HG03064 (cell line): ENCODE data around the gene PCDHA1.

Experiments used
- ATAC-seq: cut with Tn5 transposase; IDR thresholded peaks from one replicate; pipeline ENCODE4 v1.9.1; 2021; ENCODE audit warnings: low read depth; ENCODE audit not compliant: unreplicated experiment

PCDHA1 gene

DNA sequence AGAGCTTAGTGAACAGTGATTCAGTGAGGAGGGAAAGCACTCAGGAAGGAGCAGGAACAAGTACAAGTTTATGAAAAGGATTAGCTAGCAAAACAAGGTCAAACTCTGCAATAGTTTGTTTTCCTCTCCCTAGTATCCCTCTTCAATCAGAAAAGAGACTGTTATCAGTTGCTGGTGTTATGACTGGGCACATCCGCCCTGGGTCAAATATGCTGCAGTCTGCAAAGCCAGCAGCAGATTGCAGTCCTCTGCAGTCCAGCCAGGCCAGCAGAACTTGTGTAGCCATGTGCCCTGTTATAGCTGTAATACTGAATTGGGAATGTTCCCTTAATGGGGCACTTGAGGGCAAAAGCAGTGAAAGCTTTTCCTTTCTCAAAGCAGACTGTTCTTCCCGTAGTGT lies 192.3 kb downstream of the PCDHA1 start:
- no peak for ATAC-seq

- ATAC-seq = no peak
Measured at GRCh38 chr5:140978983-140979382, 193.0 kb downstream of the PCDHA1 start.

GRCh38 chr5:140982083-140982716 lies 196.3 kb downstream of the PCDHA1 start:
- no peak for ATAC-seq

- ATAC-seq = no peak
Measured at GRCh38 chr5:140986117-140986521, 200.2 kb downstream of the PCDHA1 start.

DNA sequence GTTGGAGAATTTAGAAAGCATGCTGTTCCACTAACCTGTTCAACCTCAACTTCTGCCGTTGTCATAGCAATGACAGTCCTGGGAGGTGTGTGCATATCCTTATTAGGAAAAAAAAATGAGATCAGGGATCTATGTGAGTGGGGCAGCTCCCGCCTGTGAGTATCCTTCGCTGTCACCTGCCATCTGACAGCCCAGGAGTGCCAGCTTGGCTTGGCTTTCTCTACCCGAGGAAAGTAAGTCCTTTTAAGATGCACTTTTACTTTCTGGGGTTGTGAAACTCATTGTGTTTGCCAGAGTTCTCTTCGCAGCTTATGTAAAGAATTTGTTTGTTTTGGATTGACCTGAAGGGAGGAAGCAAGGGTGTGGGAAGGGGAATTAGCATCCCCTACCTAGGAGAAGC lies 202.2 kb downstream of the PCDHA1 start:
- no peak for ATAC-seq

DNA sequence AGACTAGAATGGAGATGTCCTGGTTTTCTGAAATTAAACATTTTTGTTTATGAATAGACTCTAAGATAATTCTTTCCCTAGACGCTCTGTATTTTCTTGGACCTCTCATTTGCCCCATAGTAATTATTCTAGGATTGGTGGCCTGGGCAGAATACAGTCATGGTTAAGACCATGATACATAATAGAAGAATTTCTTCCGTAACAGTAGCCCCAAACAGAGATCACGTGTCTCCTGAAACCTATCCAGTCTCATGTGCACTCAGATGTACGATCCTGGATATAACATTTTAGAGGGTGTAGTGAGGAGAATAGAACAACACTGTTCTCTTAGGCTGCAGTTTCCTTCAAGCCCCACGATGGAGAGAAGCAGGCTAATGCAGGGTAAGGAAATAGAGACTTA lies 202.7 kb downstream of the PCDHA1 start:
- ATAC-seq = no peak

DNA sequence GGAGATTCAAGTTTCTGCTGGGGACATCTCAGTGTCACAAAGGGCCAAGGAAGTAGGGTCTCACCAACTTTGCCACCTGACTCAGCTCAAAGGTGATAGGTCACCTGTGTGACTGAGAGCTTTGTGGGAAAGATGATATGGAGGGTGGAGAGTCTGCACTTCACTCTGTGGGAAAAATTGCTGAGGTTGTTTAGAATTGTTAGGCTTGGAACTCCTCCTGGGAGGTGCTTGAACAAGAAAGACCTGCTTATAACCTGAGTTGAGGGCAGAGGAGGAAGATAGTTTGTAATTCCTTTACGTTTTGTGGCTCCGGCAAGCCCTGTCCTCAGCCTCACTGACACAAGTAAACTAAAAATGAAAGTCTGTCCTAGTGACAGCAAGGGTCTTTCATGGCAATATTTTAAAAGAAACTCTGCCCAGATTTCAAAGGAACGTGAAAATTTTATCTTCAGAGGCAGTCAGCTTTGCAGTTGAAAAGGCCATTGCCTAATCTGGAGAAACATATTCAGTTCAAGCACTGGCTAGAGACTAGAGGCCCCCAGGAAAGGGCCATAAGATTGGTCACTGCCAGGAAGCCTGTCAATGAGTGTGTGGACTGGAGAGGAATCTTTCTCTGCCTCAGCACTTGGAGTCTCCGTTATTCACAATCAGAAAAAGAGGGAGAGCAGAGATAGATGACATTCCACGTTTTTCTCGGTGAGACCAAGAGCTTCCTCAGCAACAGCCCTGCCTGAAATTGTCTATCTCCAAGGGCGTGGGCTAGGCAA lies 203.5 kb downstream of the PCDHA1 start:
- no peak for ATAC-seq

DNA sequence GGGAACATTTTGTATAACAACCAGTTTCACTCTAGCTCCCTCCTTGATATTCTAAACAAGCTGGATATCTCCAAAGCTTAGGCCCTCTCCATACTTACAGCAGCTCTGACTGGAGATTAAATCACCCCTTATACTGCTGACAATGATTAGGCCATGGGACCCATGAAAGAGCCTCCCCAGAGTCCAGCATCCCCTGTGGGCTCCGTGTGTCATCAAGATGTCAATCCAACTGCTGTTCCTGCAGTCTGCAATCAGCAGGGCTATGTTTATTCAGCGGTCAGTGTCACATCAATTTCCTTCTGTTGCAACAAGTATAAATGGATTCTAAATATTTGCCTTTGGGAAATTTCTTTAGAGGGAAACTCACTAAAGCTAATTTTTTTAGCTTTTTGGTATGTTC lies 206.9 kb downstream of the PCDHA1 start:
- no peak for ATAC-seq

DNA sequence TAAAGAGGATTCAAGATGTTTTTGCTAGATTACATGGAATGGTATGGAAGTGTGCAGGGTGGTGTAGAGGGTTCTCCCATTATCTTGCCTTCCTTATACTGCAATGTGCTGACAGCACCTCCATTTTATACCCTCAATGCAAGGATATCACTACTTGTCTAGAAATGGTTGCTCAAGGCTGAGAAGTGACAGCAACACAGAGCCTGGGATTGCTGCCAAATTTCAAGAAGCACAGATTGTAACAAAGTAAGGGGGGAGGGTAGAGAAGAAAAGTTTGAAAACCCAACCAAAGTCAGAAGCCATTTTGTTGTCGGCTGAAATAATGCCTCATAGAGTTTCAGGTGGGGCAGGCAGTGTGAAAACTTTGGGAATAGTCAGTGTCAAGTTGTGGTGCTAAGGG lies 210.1 kb downstream of the PCDHA1 start:
- no peak for ATAC-seq

GRCh38 chr5:140998921-140999410 lies 213.0 kb downstream of the PCDHA1 start:
- ATAC-seq = no peak

GRCh38 chr5:141001446-141001843 lies 215.5 kb downstream of the PCDHA1 start:
- no peak for ATAC-seq

GRCh38 chr5:141001844-141002604 lies 216.1 kb downstream of the PCDHA1 start:
- no peak for ATAC-seq

GRCh38 chr5:141002605-141002965 lies 216.6 kb downstream of the PCDHA1 start:
- ATAC-seq = no peak

- ATAC-seq = no peak
Measured at GRCh38 chr5:141003031-141003430, 217.1 kb downstream of the PCDHA1 start.

GRCh38 chr5:141003791-141004611 lies 218.1 kb downstream of the PCDHA1 start:
- no peak for ATAC-seq

- ATAC-seq = no peak
Measured at GRCh38 chr5:141007791-141008190, 221.9 kb downstream of the PCDHA1 start.

DNA sequence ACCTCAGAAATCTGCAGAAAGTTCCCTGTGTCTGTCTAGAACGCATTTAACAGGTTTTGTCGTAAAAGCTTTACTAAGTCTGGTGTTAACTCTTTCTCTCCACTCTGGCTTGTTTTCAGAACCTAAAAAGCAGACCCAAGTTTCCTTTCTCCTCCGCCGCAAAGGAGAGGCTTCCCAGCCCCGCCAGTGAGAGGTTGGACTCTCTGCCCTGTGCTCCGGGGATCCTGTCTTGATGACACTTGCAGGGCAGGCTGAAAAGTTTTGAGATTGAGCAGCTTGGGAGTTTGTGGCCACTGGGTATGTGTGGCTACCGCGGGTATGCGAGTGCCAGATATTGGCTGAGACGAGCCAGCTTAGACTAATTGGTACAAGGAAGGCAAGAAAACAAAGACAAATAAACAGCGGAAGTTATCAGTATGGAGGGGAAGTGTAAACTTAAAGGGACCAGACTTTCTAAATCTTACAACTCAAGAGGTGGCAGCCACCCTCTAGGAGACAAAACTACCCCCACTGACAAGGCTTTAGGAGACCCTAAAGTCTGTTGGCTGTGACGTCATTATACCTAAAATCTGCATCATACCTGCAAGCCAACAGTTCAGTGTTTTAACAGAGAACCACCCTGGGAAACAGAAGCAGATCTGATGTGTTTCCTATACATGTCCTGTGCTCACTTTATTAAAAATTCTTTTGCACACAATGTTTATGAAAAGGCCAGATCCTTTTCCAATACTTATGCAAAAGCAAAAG lies 224.3 kb downstream of the PCDHA1 start:
- no peak for ATAC-seq

DNA sequence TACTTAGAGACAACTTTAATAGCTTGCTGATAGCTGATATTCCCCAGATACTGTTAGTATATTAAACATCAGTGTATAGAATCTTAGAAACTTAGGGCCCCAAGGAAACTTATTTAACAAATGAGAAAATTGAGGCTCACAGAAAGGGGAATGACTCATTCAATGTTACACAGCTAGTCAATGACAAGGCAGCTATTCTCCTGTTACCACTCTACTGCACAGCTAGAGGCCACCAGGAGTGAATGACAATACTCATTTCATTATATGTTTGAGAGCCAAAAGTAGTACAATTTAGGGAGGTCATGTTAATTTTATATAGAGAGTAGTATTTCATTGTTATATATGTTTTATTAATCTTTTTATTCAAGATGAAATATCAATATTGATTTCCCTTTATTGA lies 232.0 kb downstream of the PCDHA1 start:
- ATAC-seq = no peak

- ATAC-seq = no peak
Measured at GRCh38 chr5:141022384-141022783, 236.4 kb downstream of the PCDHA1 start.

GRCh38 chr5:141031006-141031405 lies 245.1 kb downstream of the PCDHA1 start:
- ATAC-seq = no peak
